GM12872 (cell line): Measurements from ENCODE around the gene YIPF3.

Experiments used
- CTCF ChIP-seq: IDR thresholded peaks from 3 replicates; pipeline ENCODE4 v1.5.1; 2011; ENCODE audit warnings: low read depth, mild to moderate bottlenecking, low read length, moderate library complexity; ENCODE audit not compliant: insufficient read depth

YIPF3 gene

GRCh38 chr6:43493833-43494232 lies 22.9 kb downstream of the YIPF3 start:
- no peak for TF ChIP-seq CTCF

GRCh38 chr6:43493230-43493629 lies 23.5 kb downstream of the YIPF3 start:
- no peak for TF ChIP-seq CTCF

GRCh38 chr6:43492673-43493072 lies 24.1 kb downstream of the YIPF3 start:
- no peak for TF ChIP-seq CTCF

GRCh38 chr6:43491750-43492661 lies 24.7 kb downstream of the YIPF3 start:
- TF ChIP-seq CTCF = no peak

- no peak for TF ChIP-seq CTCF
Measured at GRCh38 chr6:43490523-43490939, 26.2 kb downstream of the YIPF3 start.

GRCh38 chr6:43489277-43490072 lies 27.3 kb downstream of the YIPF3 start:
- TF ChIP-seq CTCF = no peak

- no peak for TF ChIP-seq CTCF
Measured at GRCh38 chr6:43488667-43489276, 28.0 kb downstream of the YIPF3 start.
